Stimulated activated CD4-positive, alpha-beta T cell treated with anti-CD3 and anti-CD28 coated beads, TNF-alpha, amount 100 ng/mL, for 24 hours (primary cell): ENCODE measurements around the gene SLC26A11.
"Not testable (repeated sequence)": the region's sequence is repeated elsewhere in the genome, so short reads cannot be mapped to it uniquely, and the experiment has no call there.

ENCODE experiments used
- DNase-seq, 3 experiments: peaks; one replicate each; pipeline ENCODE4 v3.0.0-alpha.2; 2020; ENCODE audit warnings: low read depth in 3 of 3

SLC26A11 gene

GRCh38 chr17:80195671-80196529 is 24.3 kb upstream of the SLC26A11 start:
- DNase-seq, result peak; percentile 34 to 47 (median 44)

- DNase-seq, result no peak
Observed at GRCh38 chr17:80196652-80197051, 23.6 kb upstream of the SLC26A11 start.

- DNase-seq, result no peak
Observed at GRCh38 chr17:80198144-80198661, 22.0 kb upstream of the SLC26A11 start.

GRCh38 chr17:80199295-80199694 is 20.9 kb upstream of the SLC26A11 start:
- not testable (repeated sequence) for DNase-seq

- DNase-seq, result no peak
Observed at GRCh38 chr17:80201446-80201845, 18.8 kb upstream of the SLC26A11 start.

- DNase-seq, result no peak
Observed at GRCh38 chr17:80202197-80202596, 18.0 kb upstream of the SLC26A11 start.

GRCh38 chr17:80203471-80203963 is 16.7 kb upstream of the SLC26A11 start:
- DNase-seq, result no peak

GRCh38 chr17:80204626-80205468 is 15.4 kb upstream of the SLC26A11 start:
- no peak for DNase-seq

GRCh38 chr17:80205811-80206210 is 14.4 kb upstream of the SLC26A11 start:
- no peak for DNase-seq

- no peak for DNase-seq
Observed at GRCh38 chr17:80208050-80208449, 12.2 kb upstream of the SLC26A11 start.

GRCh38 chr17:80209765-80210164 is 10.5 kb upstream of the SLC26A11 start:
- DNase-seq, result no peak

- no peak for DNase-seq
Observed at GRCh38 chr17:80210348-80211108, 9.7 kb upstream of the SLC26A11 start.

- no peak for DNase-seq
Observed at GRCh38 chr17:80212109-80212508, 8.1 kb upstream of the SLC26A11 start.

GRCh38 chr17:80212511-80212910 is 7.7 kb upstream of the SLC26A11 start:
- DNase-seq, result no peak

- DNase-seq, result no peak
Observed at GRCh38 chr17:80212962-80213642, 7.1 kb upstream of the SLC26A11 start.

- no peak for DNase-seq
Observed at GRCh38 chr17:80213643-80213975, 6.6 kb upstream of the SLC26A11 start.

GRCh38 chr17:80214012-80214877 is 6.0 kb upstream of the SLC26A11 start:
- DNase-seq, result no peak

- DNase-seq, result no peak
Observed at GRCh38 chr17:80214878-80215210, 5.4 kb upstream of the SLC26A11 start.

- no peak for DNase-seq
Observed at GRCh38 chr17:80216473-80217456, 3.5 kb upstream of the SLC26A11 start.
